DND-41 (cell line): ENCODE measurements around the gene ERI2.

Source experiments
- CTCF ChIP-seq: IDR thresholded peaks from 2 replicates; pipeline ENCODE4 v1.5.1; 2012; ENCODE audit warnings: borderline replicate concordance, low read length, moderate library complexity, mild to moderate bottlenecking; ENCODE audit not compliant: poor library complexity, severe bottlenecking; ENCODE audit errors: extremely low read depth
- EZH2 ChIP-seq: IDR thresholded peaks from 3 replicates; pipeline ENCODE4 v1.6.1; 2012; ENCODE audit warnings: borderline replicate concordance, low read depth, mild to moderate bottlenecking, moderate library complexity, low read length, inconsistent platforms; ENCODE audit not compliant: severe bottlenecking

DNA sequence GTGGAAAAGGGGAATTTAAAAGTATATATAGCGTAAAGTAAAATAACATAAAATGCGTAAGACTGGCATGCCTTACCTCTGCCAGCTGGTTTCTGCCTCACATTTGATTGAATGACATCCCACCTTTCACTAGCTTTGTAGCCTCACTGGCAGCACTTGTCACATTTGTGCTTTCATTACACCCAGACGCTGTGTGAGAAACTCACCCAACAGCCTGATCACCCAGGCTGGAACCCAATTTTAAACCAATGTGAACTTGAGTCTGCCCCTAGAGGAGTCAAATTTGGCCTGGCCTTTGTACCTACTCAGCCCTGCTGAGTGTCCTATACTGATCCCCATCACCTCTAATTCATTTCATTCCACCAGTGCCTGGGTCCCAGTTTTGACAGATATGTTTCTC, 59.8 kb downstream of the ERI2 start:
- TF ChIP-seq CTCF, result no peak
- TF ChIP-seq EZH2, result no peak
